ENCODE data around the gene RNASEL. TPM values are rescaled to one million over a fixed set of nuclear protein-coding genes. Genes with fewer than 3 reads are reported as not detected.
A peak's percentile ranks its signal among the peaks of the same experiment; 100 is the strongest.

Gene RNASEL
- total and polyA plus RNA-seq, 2 experiments from 2014 or later: 0.37 to 0.94 TPM

GRCh38 chr1:182626527-182626926, 37.5 kb upstream of the RNASEL start:
- H3K79me2 ChIP-seq (replicated peaks; ENCODE audit: insufficient read depth): no peaks in the 10 kb centered on the region
- no peaks in the 10 kb centered on the region for H3F3A ChIP-seq (replicated peaks; ENCODE audit: low read depth)
- peak overlapping the region; percentile 45; the same call in 1 of the 2 replicates for H3K4me2 ChIP-seq
- H3K36me3 ChIP-seq (ENCODE audit: insufficient read depth): no peaks in the 10 kb centered on the region
- Mint-ChIP-seq H3K9me3 (no peaks in the 10 kb centered on the region), H3K27ac (no peak overlapping the region), H3K27me3 (ENCODE audit: insufficient read depth, low read depth, poor library complexity) (peaks cover 2% of the 10 kb centered on the region), H3K4me3 (no peak overlapping the region), H3K4me1 (peaks cover 49% of the 10 kb centered on the region), H3K36me3 (ENCODE audit: low read depth) (no peaks in the 10 kb centered on the region)
- DNase-seq (ENCODE audit: low spot score) (no peak), ATAC-seq (no peak)
- no peak overlapping the region for H3K4me3 ChIP-seq
- H4K20me1 ChIP-seq (replicated peaks; ENCODE audit: insufficient read depth): no peaks in the 10 kb centered on the region
- no peak overlapping the region for H3K27ac ChIP-seq (ENCODE audit: low read depth)
- TF ChIP-seq CREB1 (CRISPR knock-in tag; IDR thresholded peaks at IDR 0.05; ENCODE audit: low read depth) (no peak), ZNF114 (CRISPR knock-in tag; IDR thresholded peaks at IDR 0.05) (no peak), STAT1 (IDR thresholded peaks at IDR 0.05; ENCODE audit: unreplicated experiment) (no peak), EZH2phosphoT487 (IDR thresholded peaks at IDR 0.05; ENCODE audit: unreplicated experiment) (no peak), ZNF331 (CRISPR knock-in tag; IDR thresholded peaks at IDR 0.05; ENCODE audit: low read depth) (no peak), REST (IDR thresholded peaks at IDR 0.05; ENCODE audit: unreplicated experiment) (no peak), JUNB (IDR thresholded peaks at IDR 0.05; ENCODE audit: unreplicated experiment) (no peak), EZH2 (IDR thresholded peaks at IDR 0.05; ENCODE audit: low read depth, unreplicated experiment) (no peak), NANOG (IDR thresholded peaks at IDR 0.05; ENCODE audit: borderline replicate concordance) (no peak), CTCF (conservative IDR thresholded peaks at IDR 0.05; ENCODE audit: low read depth in 2 of 2) (no peak), ETS1 (IDR thresholded peaks at IDR 0.05) (no peak), POLR2AphosphoS5 (IDR thresholded peaks at IDR 0.05; ENCODE audit: low read depth) (no peak), ZNF462 (CRISPR knock-in tag; IDR thresholded peaks at IDR 0.05) (no peak)
- H3K9me2 ChIP-seq (ENCODE audit: insufficient read depth): no peaks in the 10 kb centered on the region
- peaks cover 39% of the 10 kb centered on the region for H3K4me1 ChIP-seq (ENCODE audit: insufficient read depth)
- H3K27me3 ChIP-seq (ENCODE audit: insufficient read depth): no peaks in the 10 kb centered on the region
- peak overlapping the region; percentile 33; the same call in 1 of the 2 replicates for H2AFZ ChIP-seq

Data from GM23338 (cell line).